K562 (cell line): ENCODE measurements around the gene SSTR1. TPM values are rescaled to one million over a fixed set of nuclear protein-coding genes. Genes with fewer than 3 reads are reported as not detected.

Source experiments
- MIER1 ChIP-seq: fragments of 450-650 bp; IDR thresholded peaks from 2 replicates; pipeline ENCODE4 v1.6.1; 2016; ENCODE audit warnings: antibody characterized with exemption, mild to moderate bottlenecking, low read depth
- polyA plus RNA-seq, 8 experiments: library from polyadenylated mRNA; depleted of rRNA in 4 of 8; stranded (reverse) in 5 of 8; unstranded in 3 of 8; fragments of >200 nt; fragmentation: Nextera tagmentation in 2 of 8; fragmentation: Illumina TruSeq in 1 of 8; extraction: Ambion mirVana in 2 of 8; extraction: Trizol in 1 of 8; gene quantifications; 2 replicates each; pipeline versions ENCODE4 v1.2.1 to v1.2.3, GENCODE V29; 2011 to 2014; ENCODE audit warnings: inconsistent platforms in 1 of 8, missing spikeins in 1 of 8
- total RNA-seq, 7 experiments: library from RNA; depleted of rRNA in 6 of 7; stranded (reverse); fragments of >200 nt in 6 of 7; fragmentation: Illumina TruSeq in 2 of 7; extraction: Trizol in 2 of 7; gene quantifications; 2 replicates each; pipeline versions ENCODE4 v1.2.1 to v1.2.3, GENCODE V29; 2011 to 2021; ENCODE audit warnings: low replicate concordance in 1 of 7
- TF ChIP-seq, protein P1 (sequence below), 2 experiments: fragments of 450-650 bp in 1 of 2; sonication (generic) in 1 of 2; formaldehyde crosslinking in 1 of 2; IDR thresholded peaks; 2 replicates each; pipeline versions ENCODE4 v1.7.1 to v1.9.0; 2016 to 2022; ENCODE audit warnings: inconsistent platforms in 1 of 2, mild to moderate bottlenecking in 1 of 2, missing genetic modification reagents in 1 of 2

The SSTR1 gene
- total and polyA plus RNA-seq, 9 of the 15 experiments (the other 6 are each of a cell fraction or from before 2014, with no cell fraction given): not detected

DNA sequence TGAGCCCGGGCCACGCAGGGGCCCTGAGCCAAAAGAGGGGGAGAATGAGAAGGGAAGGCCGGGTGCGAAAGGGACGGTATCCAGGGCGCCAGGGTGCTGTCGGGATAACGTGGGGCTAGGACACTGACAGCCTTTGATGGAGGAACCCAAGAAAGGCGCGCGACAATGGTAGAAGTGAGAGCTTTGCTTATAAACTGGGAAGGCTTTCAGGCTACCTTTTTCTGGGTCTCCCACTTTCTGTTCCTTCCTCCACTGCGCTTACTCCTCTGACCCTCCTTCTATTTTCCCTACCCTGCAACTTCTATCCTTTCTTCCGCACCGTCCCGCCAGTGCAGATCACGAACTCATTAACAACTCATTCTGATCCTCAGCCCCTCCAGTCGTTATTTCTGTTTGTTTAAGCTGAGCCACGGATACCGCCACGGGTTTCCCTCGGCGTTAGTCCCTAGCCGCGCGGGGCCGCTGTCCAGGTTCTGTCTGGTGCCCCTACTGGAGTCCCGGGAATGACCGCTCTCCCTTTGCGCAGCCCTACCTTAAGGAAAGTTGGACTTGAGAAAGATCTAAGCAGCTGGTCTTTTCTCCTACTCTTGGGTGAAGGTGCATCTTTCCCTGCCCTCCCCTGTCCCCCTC is 3.0 kb downstream of the SSTR1 start (continued):
- TF ChIP-seq, protein P1, sequence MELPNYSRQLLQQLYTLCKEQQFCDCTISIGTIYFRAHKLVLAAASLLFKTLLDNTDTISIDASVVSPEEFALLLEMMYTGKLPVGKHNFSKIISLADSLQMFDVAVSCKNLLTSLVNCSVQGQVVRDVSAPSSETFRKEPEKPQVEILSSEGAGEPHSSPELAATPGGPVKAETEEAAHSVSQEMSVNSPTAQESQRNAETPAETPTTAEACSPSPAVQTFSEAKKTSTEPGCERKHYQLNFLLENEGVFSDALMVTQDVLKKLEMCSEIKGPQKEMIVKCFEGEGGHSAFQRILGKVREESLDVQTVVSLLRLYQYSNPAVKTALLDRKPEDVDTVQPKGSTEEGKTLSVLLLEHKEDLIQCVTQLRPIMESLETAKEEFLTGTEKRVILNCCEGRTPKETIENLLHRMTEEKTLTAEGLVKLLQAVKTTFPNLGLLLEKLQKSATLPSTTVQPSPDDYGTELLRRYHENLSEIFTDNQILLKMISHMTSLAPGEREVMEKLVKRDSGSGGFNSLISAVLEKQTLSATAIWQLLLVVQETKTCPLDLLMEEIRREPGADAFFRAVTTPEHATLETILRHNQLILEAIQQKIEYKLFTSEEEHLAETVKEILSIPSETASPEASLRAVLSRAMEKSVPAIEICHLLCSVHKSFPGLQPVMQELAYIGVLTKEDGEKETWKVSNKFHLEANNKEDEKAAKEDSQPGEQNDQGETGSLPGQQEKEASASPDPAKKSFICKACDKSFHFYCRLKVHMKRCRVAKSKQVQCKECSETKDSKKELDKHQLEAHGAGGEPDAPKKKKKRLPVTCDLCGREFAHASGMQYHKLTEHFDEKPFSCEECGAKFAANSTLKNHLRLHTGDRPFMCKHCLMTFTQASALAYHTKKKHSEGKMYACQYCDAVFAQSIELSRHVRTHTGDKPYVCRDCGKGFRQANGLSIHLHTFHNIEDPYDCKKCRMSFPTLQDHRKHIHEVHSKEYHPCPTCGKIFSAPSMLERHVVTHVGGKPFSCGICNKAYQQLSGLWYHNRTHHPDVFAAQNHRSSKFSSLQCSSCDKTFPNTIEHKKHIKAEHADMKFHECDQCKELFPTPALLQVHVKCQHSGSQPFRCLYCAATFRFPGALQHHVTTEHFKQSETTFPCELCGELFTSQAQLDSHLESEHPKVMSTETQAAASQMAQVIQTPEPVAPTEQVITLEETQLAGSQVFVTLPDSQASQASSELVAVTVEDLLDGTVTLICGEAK (IDR thresholded peaks at IDR 0.05): no peak
- TF ChIP-seq, protein P1 (CRISPR knock-in tag; IDR thresholded peaks at IDR 0.05): no peak
- TF ChIP-seq MIER1: no peak
